Stimulated activated CD4-positive, alpha-beta T cell treated with anti-CD3 and anti-CD28 coated beads, Interleukin-1b, Interleukin-23, amount 100 ng/mL, for 1 hour (primary cell): ENCODE measurements around the gene RPAP2.
"Not testable (repeated sequence)": the region's sequence is repeated elsewhere in the genome, so short reads cannot be mapped to it uniquely, and the experiment has no call there.

Source experiments
- DNase-seq, 2 donors: peaks; one replicate each; pipeline ENCODE4 v3.0.0-alpha.2; 2020; ENCODE audit warnings: low read depth in 2 of 2

Gene RPAP2

DNA sequence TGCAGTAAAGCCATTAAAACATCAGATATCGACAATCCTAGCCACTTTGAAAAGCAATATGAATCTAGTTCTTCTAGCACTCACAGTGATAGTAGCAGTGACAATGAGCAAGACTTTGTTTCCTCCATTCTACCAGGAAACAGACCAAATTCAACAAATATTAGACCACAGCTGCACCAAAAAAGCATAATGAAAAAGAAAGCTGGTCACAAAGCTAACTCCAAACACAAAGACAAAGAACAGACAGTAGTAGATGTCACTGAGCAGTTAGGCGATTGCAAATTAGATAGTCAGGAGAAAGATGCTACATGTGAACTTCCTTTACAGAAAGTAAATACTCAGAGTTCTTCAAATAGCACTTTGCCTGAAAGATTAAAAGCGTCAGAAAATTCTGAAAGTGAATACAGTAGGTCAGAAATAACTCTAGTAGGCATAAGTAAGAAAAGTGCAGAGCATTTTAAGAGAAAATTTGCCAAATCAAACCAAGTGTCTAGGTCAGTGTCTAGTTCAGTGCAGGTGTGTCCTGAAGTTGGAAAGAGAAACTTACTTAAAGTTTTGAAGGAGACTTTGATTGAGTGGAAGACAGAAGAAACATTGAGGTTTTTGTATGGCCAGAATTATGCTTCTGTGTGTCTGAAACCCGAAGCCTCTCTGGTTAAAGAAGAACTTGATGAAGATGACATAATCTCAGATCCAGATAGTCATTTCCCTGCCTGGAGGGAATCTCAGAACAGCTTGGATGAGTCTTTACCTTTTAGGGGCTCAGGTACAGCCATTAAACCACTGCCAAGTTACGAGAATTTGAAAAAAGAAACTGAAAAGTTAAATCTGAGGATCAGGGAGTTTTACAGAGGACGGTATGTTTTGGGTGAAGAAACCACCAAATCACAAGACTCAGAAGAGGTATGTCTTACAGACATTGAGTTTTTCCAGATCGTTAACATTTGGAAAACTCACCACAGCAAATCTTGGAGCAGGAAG is 24.9 kb downstream of the RPAP2 start:
- no peak for DNase-seq

DNA sequence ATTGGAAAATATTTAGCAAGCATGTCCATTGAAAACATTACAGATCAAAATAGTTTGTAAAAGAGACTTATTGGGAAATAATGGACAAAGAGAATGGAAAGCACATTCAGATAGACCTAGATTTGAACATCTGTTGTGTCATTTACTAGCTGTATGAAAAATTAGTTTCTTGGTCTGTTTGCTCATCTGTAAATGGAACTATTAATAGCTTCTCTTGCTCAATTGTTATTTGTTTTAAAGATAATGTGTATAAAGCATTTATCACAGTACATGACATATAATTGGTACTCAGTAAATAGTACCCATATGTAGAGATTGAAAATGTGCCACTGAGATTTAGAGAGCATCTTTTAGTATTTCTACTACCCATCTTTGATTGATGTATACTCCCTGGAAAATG is 25.9 kb downstream of the RPAP2 start:
- no peak for DNase-seq

DNA sequence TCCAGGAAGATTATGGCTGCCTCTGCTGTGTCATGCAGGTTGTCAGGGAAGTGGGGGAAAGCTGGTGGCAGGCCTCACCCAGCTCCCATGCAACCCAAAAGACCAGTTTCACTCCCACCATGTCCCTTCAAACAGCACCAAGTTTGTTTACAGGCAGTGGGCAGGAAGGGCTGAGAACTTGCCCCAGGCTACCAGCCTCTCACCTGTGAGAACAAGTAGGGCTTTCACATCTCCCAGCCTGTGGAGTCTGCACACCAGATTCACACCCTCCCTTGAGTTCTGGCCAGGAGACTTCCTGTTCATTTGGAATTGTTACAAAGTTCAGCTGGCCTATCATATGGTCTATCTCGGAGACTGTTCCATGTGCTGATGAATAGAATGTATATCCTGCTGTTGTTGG is 27.8 kb downstream of the RPAP2 start:
- no peak for DNase-seq

DNA sequence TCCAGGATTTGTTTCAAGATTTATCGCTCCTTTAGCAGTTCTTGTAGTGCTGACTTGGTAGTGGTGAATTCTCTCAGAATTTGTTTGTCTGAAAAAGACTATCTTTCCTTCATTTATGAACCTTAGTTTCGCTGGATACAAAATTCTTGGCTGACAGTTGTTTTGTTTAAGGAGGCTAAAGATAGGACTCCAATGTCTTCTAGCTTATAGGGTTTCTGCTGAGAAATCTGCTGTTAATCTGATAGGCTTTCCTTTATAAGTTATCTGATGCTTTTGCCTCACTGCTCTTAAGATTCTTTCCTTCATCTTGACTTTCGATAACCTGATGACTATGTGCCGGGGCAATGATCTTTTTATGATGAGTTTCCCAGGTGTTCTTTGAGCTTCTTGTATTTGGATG is 28.9 kb downstream of the RPAP2 start:
- no peak for DNase-seq

DNA sequence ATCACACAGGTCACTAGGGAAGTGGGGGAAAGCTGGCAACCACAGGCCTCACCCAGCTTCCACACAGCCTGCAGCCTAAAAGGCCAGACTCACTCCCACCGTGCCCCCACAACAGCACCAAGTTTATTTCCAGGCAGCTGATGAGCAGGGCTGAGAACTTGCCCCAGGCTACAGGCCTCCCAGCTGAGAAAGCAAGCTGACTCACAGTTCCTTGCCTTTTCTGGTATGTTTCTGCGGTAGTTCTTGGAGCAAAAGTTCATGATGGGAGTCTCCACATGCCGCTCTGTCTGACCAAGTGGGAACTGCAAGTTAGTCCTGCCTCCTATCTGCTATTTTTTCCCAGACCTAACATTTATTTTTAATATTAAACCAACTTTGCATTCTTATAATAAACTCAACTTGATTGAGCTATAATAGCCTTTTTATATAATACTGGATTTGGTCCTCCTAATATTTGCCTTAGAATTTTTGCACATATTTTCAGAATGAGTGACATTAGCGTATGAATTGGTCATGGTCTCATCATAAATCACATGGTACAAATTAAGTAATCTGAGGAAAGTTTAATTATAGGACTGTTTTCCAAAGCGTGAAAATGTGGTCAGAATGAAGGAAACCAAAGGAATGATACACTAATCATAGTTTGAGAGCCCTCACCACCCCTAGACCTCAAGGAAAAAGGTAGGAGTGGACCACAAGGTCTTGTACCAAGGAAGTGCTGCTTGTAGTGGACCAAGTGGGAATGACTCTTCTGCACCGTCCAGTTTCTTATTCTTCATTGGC is 30.7 kb downstream of the RPAP2 start:
- DNase-seq, result no peak

DNA sequence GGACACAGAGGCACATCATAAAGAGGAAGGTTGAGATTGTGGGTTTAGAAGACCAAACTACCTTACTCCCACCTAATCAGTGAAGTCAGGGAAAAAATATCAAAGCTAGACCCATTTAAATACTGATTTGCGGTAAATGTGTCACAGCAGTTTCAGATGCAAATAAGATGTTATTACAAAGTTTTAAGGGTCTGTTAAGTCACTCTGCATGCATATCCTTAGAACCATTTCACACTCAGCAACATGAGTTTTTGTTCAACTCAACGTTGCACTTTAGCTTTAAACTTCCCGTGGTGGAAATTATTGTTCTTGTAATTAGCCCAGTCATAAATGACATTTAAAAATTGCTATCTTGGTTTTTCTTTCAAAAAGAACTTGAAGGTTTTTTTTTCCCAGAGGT is 34.8 kb downstream of the RPAP2 start:
- DNase-seq, result no peak

DNA sequence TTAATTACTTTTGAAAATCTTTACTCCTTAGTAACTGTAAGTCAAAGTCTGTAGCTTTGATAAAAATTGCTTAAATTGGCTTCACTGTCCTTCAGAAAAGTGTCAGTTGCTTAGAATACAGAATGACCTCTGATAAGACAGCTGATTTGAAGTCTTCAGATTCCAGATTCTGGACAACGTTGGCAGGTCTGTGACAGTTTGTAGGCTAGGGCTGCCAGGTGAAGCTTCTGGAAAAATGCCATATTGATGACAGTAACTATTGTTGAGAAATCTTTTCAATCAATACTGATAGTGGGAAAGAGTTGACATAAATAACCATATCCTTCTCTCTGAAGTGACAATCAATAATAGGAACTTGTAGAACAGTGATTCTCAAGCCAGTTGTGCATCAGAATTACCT is 41.3 kb downstream of the RPAP2 start:
- no peak for DNase-seq

DNA sequence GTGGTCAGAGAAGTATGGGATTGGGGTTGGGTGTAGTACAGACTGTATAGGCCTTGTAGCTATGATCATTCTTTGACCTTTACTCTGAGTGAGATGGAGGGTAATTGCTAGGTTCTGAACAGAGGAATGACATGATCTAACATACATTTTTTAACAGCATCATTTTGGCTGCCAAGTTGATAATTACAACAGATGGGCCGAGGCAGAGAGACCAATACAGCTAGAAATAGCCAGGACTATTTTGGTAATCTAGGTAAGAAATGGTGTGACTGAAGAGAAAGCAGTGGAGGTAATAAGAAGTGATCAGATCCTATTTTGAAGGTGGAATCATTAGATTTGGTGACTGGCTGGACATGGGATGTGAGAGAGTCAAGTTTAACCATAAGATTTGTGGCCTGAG is 43.5 kb downstream of the RPAP2 start:
- no peak for DNase-seq

DNA sequence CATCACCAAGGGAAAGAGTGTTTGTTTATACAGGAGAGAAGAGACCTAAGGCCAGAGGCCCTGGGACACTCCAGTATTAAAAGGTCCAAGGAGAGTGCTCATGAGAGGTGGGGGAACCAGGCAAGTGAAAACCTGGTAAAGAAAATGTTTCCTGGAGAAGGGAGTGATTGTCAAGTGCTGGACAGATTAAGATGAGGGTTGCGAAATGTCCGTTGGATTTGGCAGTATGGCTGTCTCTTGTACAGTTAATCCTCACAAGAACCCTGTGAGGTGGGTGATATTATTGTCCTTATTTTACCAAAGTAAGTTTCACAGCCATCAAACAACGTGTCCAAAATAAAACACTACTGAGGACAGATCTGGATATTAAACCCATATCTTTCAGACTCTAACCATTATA is 44.2 kb downstream of the RPAP2 start:
- no peak for DNase-seq

DNA sequence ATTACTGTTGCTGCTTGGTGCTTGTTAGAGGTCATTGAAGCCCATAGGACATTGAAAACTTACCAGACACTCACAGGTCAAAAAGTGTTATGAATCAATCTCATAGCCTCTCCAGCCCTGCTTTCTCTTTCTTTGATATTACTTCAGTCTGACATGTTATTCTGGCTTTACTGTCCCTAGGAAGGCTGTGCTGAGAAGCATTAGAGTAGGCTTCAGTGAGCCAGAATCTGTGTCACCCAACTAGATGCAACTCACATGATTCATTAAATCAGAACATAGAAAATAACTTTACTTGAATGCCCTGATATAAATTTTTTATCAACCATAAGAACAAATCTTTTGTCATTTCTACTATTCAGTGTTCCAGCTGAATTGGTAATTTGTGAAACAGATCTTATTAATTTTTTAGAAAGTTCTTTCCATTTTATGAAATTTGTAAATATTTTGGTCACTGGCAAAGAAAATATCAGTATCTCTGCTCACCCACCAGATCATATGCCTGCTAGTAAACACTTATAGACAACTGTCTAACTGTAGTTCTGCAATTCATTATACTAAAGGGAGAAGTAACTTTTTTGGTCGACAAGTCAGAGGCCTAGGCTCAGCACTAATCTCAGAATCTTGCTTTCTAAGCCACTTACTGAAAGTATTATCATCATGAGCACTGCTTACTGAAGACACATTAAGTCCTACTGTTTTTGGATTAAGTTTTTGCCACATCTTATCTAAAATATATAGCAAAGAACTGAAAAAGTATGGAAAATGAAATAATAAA is 48.2 kb downstream of the RPAP2 start:
- no peak for DNase-seq

DNA sequence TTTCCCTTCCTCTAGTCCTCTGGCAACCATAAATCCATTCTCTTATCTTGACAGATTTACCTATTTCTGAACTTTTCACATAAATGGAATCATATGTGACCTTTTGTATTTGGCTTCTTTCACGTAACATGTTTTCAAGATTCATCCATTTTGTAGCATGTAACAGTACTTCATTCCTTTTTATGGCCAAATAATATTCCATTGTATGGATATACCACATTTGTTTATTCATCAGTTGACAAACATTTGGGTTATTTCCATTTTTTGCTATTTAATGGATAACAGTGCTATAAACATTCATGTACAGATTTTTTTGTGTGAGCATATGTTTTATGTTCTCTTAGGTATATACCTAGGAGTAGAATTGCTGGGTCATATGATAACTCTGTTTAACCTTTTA is 54.0 kb downstream of the RPAP2 start:
- DNase-seq, result no peak

DNA sequence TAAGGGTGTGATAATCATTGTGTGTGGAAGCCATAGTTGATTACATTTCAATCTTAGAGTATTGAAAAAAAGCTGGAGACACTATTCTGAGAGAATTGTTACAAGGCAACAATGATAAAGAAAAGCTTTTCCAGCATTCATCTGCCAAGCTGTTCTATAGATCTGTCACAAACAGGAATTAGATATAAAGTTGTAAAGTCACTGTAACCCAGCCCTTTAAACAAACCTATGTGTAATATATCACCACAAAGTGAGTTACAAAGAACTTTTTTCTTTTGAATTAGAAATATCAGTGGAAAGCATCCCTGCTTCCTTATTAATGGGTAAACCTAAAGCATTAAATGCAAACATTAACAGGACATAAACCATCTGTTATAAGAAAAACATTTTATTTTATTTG is 55.4 kb downstream of the RPAP2 start:
- no peak for DNase-seq

DNA sequence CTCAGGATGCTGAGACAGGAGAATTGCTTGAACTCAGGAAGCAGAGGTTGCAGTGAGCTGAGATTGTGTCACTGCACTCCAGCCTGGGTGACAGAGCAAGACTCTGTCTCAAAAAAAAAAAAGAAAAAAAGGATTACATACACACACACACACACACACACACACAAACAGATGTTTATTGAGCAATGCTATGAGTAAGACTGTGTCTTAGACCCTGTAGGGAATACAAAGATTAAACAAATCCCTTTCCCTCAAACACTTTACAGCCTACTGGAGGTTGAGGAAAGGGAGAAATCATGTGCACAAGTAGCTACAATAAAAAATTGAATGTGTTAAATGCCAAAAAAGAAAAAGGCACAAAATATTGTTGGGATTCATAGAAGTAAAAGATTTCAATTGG is 58.1 kb downstream of the RPAP2 start:
- no peak for DNase-seq

DNA sequence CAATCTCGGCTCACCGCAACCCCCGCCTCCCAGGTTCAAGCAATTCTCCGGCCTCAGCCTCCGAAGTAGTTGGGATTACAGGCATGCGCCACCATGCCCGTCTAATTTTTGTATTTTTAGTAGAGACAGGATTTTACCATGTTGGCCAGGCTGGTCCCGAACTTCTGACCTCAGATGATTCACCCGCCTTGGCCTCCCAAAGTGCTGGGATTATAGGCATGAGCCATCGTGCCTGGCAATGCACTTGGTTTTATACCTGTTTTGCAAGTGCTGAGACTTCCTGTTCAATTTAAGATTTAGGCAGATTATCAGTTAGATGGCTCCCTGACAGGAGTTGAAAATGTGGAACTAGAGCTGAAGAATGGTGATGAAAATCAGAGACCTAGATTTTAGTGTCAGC is 60.5 kb downstream of the RPAP2 start:
- DNase-seq, result not testable (repeated sequence)

DNA sequence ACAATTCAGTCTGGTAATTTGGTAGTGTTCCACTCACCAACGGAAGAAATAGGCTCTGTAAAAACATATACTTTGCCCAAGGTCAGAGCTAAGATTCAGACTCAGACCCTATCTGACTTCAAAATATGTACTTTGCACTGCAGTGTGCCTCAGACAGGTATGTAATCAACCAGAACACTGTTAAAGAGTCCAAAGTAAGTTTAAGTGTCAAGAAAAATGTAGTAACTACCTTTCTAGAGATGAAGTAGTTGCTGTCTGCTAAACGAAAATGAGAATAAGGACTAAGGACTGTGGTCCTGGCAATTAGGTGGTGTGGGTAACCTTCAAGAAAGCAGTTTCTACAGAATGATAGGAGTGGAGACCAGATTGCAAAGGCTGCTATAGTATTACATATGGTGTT is 61.1 kb downstream of the RPAP2 start:
- no peak for DNase-seq

DNA sequence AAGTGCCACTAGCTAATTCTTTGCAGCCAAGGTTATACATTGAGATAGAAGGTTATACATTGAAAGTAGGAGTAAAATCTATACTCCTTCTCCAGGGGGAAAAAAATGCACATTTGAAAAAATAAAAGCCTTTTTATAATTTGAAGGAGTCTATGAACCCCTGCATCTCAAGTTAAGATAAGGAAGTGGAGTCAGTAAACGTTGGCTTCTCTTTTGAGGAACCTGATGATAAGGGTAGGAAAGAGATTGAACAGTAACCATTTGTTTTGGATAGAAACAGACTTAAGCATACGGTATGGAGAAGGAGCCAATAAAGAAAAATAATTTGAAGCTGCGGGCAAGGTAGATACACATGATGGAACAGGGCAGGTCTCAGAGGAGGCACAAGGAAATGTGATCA is 64.1 kb downstream of the RPAP2 start:
- DNase-seq, result no peak

DNA sequence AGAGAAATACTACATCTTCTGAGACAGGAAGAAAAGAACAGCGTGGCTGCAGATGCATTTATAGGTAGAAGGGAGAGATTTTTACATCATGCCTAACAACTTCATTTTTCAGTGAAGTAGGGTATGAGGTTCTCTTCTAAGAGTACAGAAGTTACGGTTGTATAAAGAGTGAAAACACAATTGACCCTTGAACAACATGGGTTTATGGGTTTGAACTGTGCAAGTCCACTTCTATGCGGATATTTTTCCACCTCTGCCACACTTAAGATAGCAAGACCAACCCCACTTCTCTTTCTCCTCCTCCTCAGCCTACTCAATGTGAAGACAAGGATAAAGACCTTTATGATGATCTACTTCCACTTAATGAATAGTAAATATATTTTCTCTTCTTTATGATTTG is 64.5 kb downstream of the RPAP2 start:
- DNase-seq, result no peak

DNA sequence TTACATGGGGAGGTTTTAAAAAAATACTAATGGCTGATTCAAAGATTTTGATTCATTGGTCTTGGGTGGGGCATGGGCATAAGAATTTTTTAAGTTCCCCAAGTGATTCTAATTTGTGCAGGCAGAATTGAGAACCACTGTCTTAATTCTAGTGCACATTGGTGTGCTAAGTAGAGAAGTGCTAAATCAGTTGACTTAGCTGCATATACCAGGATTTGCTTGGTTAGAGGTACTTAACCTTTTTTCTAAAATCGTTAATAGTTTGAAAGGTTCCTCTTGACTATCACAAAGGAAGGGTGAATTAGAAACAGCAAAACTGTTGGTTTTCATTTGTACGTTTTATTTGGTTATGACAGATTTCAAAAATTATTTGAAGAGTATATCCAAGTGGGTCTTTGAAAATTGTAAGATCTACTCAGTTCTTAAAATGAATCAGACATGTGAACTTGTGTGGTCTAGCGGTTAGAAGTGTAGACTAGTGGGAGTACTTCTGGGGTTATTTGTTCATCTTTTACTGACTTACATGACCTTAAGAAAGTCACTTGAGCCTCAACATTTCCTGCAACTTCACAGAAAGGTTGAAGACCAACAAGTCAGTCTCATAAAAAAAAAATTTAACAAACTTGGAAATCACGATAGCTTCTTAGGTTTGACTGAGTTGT is 66.7 kb downstream of the RPAP2 start:
- DNase-seq, result no peak

DNA sequence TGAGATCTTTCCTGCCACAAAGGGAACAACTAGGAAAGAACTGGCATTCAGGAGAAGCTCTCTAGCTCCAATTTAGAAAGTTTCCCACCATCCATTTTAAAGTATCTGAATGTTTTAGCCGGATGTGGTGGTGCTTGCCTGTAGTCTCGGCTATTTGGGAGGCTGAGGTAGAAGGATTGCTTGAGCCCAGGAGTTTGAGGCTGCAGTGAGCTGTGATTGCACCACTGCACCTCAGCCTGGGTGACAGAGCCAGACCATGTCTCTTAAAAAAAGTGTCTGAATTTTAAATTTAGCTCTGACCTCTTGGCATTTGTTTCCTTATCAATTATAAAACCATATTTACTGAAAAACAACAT is 67.2 kb downstream of the RPAP2 start:
- no peak for DNase-seq

DNA sequence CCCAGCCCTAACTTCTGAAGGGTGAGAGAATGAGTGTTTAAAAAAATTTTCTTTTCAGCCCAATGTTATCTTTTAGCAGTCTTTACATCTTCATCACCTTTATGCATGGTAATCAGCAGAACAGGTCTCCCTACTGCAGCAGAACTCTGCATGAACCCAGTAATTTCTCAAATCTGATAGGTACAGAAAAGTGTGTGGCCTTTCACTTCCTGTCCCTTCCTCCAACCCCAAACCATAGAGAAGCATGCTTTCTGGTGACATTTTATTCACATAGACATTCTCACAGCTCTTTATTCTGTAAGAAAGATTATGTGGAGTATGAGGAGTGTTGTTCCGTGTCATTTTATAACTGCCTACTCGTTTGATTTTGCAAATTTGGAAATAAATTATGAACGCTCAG is 68.6 kb downstream of the RPAP2 start:
- DNase-seq, result no peak

DNA sequence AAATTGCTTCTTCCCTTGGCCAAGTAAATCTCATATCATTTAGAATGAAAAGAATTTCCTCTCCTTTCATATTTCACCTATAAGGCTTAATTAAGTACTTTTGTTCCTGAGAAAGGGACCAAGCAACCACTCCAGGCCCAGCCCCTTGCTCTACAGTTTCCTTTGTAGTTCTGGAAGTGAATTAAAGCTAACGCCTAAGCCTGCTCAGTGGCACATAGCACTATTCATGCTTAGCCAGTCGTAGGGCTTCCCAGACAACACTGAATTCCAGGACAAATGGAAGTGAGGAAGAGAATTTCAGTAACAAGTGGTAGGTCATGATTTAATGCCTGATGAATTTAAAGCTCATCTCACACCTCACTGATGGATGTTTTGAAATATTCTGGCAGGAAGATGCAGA is 73.3 kb downstream of the RPAP2 start:
- DNase-seq, result no peak

DNA sequence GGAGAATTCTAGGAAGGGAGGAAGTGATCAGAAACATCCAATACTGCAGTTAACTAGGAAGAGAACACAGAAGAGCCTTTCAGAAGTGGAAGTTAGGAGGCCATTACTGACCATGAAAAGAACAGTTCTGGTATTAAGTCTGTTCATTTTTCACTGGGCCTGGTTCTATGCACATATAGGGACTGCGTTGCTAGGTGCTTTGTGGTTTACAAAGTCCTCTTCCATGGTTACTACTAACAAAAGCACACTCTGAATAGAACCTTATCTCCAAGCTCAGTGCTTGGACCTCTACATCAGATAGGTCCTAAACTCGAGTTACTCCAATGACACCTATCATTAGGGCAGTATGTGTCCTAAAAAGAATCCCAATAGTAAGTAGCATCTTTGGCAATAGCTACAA is 75.4 kb downstream of the RPAP2 start:
- no peak for DNase-seq
